HG02610 (cell line): Measurements from ENCODE around the gene RIT1.
"Not testable (repeated sequence)": the region's sequence is repeated elsewhere in the genome, so short reads cannot be mapped to it uniquely, and the experiment has no call there.

Experiments
- ATAC-seq: cut with Tn5 transposase; IDR thresholded peaks from one replicate; pipeline ENCODE4 v1.9.1; 2021; ENCODE audit warnings: mild to moderate bottlenecking, moderate library complexity; ENCODE audit not compliant: unreplicated experiment

The RIT1 gene

DNA sequence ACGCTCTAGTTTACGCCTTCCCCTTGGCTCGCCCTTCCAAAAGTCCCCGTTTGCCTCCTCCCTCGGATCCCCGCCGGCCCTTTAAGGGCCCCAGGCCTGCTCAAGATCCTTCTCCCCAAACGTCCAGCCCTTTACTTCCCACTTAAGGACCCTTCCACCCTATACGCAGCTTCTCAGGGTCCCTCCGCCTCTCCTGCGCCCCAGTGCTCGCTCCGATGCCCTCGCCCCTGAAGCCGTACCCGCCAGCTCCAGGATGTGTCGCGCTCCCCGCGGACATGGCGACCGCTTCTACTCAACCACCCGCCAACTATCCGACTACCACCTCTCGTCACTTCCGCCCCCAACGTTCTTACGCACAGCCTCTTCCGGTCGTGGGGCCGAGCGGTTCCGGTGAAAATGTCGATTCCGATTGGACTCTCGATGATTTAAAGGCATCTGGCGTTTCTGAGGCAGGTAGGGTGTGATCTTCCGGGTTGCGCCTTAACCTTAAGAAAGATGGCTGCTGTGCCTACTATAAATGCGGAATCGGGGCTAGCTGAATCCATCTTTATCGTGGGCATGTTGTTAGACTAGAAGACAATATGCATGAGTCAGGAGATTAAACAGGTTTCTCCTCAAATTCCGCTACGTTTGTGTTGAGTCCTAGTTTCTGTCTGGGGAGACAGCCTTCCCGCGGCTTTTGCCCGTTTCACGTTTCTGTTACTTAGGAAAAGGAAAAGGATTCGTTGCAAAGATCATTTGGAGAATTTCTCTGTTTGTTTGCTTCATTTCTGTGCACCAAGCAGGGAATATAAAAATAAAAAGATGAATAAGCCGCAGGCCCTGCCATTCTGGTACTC lies 23.2 kb upstream of the RIT1 start, which contains the start of gene KHDC4:
Gene KHDC4 (minus strand): TSS at position 317 of the 839 bp plus-strand sequence. CDS start 40 bp downstream, at position 277.
- ATAC-seq = peak; percentile 91

DNA sequence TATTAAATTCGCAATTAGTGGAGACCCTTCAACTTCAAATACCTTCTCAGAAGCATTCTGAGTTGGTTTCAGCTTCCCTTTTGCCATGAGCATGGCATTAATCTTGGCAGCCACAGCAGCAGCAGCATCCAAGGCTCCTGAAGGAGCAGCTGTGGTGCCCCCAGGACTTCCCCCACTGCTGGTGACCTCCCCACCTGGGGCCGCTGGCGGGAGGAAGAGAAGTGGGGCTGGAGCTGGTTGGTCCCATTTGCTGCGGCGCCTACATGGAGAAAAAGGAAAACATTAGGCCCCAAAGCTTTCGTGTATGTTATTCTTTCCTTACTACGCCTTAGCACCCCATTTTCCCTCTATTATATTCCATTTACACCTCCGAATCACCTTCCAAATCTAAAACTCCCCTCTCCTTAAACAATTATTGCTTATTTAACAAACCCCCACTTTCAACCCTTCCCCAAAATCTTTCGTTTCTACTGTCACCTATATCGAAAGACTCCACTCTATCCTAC lies 22.5 kb upstream of the RIT1 start:
- ATAC-seq = no peak

DNA sequence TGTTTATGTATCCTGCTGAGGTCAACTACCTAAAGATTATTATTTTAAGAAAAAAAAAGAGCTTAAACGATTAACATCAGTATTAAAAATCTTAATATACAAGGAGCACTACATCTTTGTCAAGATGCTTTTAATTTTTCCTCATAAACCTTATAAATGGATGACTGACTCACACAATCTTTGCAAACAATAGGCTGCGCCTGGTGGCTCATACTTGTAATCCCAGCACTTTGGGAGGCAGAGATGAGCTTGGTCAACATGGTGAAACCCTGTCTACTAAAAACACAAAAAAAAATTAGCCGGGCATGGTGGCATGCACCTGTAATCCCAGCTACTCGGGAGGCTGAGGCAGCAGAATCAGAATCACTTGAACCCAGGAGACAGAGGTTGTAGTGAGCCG lies 21.3 kb upstream of the RIT1 start:
- no peak for ATAC-seq

DNA sequence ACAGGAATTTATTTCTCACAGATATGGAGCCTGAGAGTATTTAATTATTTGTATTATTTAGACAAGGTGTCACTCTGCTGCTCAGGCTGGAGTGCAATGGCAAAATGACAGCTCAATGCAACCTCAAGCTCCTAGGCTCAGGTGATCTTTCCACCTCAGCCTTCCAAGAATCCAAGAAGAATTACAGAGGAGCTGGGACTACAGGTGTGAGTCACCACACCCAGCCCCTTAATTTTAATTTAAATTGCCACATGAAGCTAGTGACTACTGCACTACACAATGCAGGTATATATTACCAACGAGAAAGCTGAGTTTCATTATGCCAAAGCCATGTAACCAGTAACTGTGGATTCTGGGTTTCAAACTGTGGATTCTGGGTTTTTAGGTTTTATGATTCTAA lies 20.9 kb upstream of the RIT1 start:
- no peak for ATAC-seq

DNA sequence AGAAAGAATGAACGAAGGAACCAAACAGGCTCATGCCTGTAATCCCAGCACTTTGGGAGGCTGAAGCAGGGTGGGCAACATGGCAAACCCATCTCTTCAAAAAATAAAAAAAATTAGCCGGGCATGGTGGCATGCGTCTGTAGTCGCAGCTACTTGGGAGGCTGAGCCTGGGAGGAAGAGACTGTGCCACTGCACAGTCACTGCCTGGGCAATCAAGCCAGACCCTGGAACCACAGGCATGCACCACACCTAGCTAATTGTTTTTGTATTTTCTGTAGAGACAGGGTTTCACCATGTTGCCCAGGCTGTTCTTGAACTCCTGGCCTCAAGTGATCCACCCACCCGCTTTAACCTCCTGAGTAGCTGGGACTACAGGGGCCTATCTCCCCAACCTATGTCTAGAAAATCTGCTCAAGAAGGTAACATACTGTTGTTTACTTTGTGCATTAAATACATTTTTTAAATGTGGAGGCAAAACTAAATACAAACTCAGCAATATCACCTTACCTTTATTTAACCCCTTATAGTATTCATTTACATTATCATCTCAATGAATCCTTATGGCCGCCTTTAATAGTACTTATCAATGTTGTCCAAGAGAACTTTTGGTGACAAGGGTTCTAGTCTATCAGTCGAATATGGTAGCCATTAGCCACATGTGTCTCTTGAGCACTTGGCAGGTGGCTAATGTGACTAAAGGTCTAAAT lies 20.3 kb upstream of the RIT1 start:
- no peak for ATAC-seq

DNA sequence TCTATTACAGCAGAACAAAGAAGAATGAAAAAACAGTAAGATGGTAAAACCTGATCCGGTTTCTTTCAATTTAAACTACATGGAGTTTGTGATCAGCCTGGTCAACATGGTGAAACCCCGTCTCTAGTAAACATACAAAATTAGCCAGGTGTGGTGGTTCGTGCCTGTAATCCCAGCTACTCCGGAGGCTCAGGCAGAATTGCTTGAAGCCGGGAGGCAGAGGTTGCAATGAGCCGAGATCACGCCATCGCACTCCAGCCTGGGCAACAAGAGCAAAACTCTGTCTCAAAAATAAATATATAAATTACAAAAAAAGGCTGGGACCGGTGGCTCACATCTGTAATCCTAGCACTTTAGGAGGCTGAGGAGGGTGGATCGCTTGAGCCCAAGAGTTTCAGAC lies 19.6 kb upstream of the RIT1 start:
- not testable (repeated sequence) for ATAC-seq

DNA sequence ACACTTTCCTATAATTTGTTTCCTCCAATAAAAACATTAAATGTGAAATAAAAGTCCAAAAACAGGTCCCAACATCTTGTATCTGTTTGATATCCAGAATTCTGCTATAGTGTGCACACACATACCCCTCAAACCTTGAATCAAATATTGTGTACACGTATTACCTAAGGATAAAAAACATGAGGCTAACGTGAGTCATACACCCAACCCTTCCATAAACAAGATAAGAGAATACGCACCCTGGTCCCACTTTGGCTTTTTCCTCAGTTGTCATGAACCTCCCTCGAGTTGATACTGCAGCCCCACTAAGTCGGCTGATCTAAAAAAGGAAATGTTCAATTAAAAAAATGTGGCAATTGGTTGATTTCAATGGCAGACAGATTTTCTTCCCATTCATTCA lies 17.9 kb upstream of the RIT1 start:
- no peak for ATAC-seq

DNA sequence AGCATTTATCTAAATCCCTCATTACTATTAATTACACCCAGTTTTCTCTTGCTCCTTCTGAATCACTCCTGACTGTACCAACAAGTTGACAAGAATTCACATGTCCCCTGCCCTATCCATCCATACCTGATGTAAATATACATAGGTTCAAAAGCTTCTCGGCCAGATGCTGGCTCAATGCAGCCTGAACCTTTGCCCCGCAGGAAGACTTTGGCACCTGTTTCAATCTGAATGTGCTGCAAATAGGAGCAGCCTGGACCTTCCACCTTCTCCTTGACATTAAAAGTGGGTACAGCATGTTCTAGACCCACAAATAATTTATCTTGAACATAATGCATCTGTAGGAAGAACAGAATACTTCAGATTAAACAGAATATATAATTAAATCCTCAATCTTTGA lies 14.4 kb upstream of the RIT1 start:
- ATAC-seq = no peak

DNA sequence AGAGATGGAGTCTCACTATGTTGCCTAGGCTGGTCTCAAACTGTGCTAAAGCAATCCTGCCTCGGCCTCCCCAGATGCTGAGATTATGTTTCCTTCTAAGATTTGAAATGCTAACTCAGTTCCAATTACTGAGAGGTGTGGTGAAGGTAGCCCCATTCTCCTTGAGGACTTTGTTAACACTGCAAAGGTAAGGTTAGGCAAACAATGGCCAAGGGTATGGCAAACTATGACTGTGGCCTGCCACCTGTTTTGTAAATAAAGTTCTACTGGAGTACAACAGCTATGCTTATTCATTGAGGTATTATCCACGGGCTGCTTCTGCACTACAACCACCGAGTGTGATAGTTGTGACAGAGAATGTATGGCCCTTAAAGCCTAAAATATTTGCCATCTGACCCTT lies 9.6 kb upstream of the RIT1 start:
- no peak for ATAC-seq

DNA sequence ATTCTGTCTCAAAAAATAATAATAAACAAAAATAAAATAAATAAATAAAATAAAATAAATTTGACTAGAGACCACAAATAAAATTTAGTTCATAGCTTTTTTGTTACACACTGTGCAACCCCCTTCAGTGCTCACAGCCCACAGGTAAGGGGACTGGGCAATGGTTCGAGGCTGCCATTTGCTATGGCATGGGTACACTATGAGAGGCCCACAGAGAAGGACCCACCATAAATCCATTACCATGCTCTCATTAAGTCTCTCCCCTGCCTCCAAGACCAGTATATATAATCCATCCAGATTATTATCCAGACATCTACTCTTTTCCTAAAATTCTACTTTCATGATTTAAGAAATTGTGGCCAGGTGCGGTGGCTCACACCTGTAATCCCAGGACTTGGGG lies 8.7 kb upstream of the RIT1 start:
- no peak for ATAC-seq

DNA sequence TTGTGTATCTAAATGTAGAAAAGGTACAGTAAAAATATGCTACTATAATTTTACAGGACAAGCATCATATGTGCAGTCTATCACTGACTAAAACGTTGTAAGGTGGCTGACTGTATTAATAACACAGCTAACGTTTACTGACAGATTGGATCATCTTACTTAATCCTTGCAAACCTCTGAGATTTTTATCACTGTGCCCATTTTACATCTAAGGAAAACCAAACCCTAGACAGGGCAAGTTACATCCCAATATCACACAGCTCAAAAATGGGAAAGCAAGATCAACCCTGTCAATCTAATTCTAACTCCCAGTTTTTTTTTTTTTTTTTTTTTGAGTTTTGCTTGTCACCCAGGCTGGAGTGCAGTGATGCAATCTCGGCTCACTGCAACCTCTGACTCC lies 7.5 kb upstream of the RIT1 start:
- ATAC-seq = no peak

DNA sequence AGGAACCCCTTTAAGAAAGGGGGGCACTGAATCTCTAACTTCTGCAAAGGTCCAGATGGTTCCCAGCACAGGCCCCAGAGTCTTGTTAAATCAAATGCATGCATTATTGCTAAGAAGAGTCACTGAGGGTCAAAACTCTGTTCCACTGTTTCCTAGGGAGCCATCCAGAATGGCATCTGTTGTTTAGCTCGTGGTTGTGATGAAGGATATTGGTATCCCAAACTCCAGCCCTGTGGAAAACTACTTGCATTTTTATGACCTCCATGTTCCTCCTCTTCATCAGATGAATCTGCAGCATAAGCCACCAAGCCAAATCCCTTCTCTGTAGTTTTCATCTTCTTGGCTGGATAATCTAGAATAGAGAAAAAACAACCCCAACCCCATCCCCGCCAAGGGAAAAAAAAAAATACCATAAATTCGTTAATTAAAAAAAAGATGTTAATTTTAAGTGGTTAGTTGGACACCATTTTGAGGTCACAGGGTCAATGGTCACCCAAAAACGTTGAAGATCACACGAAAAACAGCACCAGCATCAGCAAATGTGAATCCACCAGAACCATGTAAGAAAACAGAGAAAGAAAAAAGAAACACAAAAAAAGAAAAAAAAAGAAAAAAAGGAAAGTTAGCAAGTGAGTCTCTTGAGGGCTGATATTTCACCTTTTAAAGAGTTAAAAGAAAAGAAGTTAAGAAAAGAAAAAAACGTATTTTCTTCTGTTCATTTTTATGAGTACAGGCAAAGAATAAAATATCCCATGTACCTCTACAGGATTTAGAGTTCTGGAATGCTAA lies 3.0 kb upstream of the RIT1 start:
- ATAC-seq = no peak

DNA sequence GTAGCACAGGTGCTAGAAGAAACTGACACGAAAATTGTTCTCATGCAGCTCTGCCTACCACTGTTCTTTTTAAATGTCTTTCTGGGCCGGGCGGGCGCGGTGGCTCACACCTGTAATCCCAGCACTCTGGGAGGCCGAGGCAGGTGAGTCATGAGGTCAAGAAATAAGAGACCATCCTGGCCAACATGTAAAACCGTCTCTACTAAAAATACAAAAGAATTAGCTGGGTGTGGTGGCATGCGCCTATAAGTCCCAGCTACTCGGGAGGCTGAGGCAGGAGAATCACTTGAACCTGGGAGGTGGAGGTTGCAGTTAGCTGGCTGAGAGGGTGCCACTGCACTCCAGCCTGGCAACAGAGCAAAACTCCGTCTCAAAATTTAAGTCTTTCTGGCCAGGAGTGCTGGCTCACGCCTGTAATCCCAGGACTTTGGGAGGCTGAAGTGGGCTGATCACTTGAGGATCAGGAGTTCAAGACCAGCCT lies 947 bp upstream of the RIT1 start:
- no peak for ATAC-seq

DNA sequence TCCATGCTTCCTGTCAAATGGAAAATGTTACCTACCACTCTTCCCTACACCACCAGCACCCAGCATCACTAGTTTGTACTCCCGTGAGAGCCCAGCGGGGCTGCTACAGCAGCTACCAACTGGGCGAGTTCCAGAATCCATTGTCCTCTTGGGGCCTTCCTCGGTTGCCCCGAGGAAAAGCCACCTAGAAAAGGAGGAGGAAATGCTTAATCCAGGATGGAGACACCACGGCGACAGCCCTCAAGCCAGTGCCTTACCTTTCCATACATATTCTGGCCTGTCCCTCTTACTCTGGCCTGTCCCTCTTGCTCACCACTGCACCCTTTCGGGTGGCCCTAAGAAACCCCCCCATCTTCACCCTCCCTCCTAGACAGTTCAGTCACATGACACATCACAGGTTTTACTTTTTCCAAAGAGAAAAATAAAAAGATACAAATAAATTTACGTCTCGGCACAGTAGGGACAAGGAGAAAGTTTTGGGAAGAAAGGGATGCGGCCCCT lies 478 bp downstream of the RIT1 start:
- no peak for ATAC-seq

DNA sequence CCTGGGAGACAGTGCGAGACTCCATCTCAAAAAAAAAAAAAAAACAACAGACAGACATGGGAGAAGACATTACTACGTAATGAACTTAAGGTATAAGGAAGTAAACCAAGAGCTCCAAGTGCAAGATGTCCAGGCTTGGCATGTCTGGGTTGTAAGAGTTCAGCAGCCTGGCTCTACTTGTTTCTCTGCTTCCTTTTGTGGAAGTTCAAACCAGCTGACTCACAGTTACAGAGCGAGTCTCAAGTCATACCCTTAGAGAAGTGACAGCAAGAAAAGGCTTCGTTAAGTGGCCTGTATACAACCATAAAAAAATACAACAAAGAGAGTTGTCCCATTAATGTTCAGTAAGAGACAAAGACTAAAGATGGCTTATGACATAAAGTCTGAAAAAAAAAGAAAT lies 1.3 kb downstream of the RIT1 start:
- ATAC-seq = no peak

DNA sequence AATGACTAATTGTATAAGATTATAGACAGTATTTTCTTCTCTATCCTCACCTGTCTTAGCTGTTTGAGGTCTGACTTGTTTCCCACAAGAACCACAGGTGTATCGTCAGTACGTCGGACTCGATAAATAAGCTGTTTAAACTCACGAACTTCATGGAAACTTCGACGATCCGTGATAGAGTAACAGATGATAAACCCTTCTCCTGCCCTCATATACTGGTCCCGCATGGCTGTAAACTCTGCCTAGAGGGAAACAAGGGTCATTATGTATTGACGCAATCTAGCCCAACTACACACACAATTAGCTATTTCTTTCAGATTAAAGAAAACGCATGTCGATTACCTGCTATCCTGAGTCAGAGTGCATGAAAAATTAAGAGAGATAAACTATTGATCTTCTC lies 6.9 kb downstream of the RIT1 start:
- no peak for ATAC-seq

DNA sequence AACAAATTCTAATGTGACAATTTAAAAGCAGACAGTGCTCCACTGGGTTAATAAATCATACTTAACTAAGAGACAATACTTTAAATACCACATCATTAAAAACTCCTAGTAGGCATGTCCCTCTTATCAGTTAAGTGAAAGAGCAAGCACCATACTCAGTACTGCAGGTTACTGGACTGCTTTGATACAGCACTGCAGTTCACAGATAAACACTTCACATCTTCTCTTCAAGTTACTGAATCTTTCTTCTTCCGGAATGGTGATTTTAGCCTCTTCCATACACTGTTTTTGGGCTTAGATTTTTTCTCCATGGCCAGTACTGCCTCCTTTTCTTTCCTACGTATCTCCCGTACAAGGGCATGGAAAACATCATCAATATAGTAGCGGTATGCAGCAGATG lies 11.0 kb downstream of the RIT1 start:
- no peak for ATAC-seq

DNA sequence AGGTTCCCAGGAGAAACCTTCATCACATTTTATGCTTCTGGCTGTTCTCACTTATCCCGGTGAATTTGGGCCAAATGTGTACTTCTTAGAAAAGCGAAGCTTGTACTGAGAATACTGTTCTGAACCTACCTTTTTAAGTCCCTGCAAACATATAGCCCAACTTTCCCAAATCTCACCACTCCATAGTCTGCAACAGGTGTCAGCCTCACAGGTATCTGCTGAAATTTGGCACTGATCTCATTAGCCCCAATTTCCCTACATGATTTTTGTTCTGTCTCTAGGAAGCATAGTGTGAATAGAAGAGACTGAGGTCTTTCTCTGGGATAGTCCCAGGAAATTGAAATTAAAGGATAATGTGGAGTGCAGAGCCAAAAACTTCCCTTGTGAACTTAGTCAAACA lies 11.5 kb downstream of the RIT1 start:
- no peak for ATAC-seq

DNA sequence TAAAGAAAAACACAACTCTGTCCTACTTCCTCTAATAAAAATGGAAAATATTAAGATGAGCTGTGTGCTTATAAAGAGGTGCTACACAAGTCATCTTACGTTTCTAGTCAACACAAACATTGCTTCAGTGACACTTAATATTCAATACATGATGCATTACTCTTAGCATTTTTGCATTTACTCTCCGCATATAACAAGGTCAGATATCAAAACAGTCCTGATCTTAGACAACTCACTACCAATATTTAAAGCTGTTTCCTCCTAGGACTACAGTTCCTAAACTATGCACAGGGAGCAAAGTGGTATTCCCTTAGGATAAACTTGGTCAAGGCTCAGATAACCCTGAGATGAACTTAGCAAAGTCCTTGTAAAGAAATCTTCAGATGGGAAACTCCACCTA lies 12.3 kb downstream of the RIT1 start:
- ATAC-seq = no peak

DNA sequence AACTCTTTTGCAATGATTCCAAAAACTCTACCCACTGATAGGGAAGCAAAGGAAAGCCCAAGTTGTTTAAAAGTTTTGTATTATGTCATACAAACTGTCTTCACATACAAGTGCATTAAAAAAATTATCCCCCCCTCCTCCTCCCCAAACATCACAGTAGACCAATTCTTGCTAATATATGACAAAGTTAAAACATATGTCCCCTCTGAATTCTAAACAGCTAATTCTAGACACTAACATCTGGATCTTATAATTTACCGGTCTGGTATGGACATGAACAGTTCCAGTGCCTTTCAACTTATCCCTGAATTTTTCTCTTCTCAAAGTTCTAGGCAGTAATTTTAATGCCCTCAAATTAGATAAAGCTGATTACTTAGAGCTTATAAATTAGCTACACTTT lies 13.4 kb downstream of the RIT1 start:
- ATAC-seq = no peak

DNA sequence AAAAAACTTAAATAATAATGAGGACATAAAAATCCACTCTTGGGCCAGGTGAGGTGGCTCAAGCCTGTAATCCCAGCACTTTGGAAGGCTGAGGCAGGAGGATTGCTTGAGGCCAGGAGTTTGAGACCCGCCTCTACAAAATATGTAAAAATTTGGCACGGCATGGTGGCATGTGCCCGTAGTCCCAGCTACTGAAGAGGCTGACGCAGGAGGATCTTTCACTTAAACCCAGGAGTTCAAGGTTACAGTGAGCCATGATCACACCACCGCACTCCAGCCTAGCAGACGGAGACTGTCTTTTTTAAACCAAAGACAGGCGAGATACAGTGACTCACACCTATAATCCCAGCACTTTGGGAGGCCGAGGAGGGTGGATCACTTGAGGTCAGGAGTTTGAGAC lies 14.7 kb downstream of the RIT1 start:
- not testable (repeated sequence) for ATAC-seq
